Skeletal muscle cell (primary cell): ENCODE measurements around the gene EEPD1.

Experiments
- DNase-seq: peaks from one replicate; pipeline ENCODE4 v3.0.0-alpha.2; 2010; ENCODE audit warnings: low read depth
- H3K4me3 ChIP-seq: 2 replicates; pipeline ENCODE4 v1.5.1; 2011; ENCODE audit warnings: low read depth, mild to moderate bottlenecking, control low read depth, low read length, moderate library complexity

Gene EEPD1

DNA sequence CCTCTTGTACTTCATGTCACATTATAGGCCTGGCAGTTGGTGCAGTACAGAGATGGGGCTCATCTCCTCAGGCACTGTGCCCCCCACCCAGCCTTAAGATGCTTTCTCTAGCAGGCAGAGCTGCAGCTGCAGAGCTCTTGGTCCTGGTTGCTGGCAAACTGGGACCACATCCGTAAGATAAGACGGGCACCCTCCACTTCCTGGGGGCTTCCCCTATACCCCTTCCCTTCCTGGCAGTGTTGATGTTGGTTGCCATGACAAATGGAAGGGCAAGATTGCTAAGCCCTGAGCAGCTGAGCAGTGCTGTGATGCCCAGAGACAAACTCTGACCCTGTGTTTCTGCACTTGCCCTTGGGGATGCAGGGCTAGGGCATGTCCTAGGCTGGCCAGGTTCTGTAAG lies 133.2 kb downstream of the EEPD1 start:
- no peak for DNase-seq
- no peak overlapping the region for H3K4me3 ChIP-seq

DNA sequence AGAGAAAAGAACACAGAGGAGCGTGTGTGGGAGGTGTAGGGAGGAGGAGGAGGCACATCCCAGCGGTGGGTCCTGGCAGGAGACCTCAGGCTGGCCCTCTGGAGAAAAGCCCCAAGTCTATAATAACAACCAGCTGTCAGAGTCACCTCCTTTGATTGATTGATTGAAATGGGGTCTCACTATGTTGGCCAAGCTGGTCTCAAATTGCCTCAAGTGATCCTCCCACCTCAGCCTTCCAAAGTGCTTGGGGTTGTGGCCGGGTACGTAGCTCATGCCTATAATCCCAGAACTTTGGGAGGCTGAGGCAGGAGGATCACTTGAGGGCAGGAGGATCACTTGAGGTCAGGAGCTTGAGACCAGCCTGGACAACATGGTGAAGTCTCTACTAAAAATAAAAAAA lies 133.6 kb downstream of the EEPD1 start:
- no peak overlapping the region for H3K4me3 ChIP-seq
- DNase-seq: no peak

DNA sequence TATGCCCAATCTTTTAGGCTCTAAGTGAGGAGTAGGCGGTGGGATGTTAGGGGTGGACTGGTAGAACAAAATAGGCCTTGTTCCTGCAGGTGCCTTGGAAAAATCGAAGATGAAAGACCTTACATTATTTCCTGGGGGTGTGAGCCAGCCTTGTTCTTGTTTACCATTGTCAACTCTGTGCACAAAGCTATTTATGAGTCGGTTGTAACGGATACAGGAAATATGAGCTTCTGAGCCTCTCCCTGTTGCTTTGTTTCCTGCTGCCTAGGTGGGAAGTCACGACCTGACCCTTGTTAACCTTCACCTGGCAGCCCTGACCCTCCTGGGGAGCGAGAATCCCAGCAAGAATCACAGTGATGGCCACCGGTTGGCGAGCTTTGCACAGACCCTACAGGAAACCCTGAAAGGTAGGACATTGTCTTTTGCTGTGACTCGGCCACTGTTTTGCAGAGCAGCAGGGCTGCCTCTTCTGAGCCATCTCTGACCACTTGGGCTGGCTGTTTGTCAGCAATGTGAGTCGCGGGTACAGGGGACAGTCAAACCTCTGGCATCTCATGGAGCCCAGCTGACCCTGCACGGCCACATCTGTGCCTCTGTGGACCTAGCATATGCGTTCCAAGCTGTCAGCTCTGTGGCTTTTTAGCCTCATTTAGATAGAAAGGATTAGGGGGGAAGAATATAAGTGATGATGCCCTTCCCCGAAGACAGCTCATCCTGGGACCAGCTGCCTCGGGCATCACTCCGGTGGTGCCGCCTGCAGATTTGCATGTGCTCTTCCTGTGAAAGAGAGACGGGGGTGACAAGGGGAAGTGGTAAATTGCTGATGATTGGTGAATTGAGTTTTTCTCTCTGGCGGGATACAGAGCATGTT lies 134.6 kb downstream of the EEPD1 start:
- H3K4me3 ChIP-seq: no peak overlapping the region
- no peak for DNase-seq

GRCh38 chr7:36288501-36288900 lies 135.4 kb downstream of the EEPD1 start:
- DNase-seq: no peak
- H3K4me3 ChIP-seq: no peak overlapping the region

DNA sequence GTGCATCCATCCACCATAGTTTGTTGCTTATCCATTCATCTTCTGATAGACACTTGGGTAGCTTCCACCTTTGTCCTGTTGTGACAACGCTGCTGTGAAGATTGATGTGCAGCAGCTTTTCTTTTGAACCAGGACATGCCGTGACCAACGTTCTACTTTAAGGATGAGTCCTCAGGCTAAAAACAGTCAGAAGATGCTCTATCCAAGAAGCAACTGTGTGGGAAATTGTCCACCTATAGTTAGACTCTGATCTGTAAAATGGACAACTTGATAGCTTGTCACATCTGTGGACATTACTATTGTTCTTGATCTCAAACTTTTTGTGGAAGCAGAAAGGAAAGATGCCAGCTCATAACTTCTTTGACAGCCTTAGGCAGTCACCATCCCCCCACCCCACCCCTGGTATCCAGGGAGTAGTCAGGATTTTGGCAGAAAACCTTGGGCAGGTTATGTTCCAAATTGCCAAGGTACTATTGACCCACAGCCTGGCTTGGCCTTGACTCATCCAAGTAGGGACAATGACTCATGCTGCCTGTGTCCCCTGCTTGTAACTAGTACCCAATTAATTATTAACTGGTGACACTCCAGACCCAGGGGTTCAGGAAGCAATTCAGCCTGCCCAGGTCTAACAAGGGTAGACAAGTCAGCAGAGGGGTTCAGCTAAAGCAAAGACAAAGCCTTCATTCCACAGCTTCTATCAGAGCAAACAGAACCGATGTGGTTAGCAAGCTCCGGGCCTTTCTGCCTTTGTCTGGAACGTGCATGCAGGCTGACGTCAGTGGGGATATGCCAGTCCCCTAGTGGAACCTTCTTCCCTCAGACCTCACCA lies 137.0 kb downstream of the EEPD1 start:
- DNase-seq: no peak

GRCh38 chr7:36291387-36292316 lies 138.6 kb downstream of the EEPD1 start:
- H3K4me3 ChIP-seq: peak overlapping the region; percentile 40

More for the DNA sequence above, 137.0 kb downstream of the EEPD1 start:
- no peak overlapping the region for H3K4me3 ChIP-seq

DNA sequence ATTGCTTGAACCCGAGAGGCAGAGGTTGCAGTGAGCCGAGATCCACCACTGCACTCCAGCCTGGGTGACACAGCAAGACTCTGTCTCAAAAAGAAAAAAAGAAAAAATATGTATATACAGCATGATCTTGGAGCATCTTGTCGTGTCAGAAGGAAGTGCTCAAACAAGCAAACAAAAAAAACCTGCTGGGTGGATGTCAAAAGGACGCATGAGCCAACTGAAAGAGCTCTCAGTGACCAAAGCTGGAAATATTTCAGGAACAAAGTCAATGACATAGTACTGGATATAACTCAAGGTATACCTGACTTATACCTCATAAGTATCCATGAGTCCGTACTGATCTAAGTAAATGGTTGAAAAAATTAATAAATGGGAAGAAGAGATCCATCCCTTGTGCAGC lies 142.0 kb downstream of the EEPD1 start:
- no peak overlapping the region for H3K4me3 ChIP-seq
- DNase-seq: no peak

More at GRCh38 chr7:36291387-36292316, 138.6 kb downstream of the EEPD1 start:
- peak; percentile 48 for DNase-seq

DNA sequence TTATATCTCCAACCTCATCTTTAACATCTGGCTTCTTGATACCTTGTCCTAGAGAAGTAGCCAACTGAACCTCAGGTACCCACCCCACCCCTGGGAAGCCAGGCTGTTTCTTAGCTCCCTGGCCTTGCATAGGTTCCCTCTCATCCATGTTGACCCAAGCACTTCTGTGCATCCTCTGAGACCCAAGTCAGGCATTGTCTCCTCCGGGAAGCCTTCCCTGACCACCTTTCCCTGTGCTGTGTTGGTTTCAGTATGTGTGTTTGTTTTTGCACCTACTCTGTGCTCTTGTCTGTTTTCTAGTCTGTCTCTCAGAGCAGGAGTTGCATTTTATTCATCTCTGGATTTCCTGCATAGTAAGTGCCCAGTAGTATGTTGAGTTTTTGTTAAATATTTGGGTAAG lies 143.2 kb downstream of the EEPD1 start:
- no peak overlapping the region for H3K4me3 ChIP-seq
- DNase-seq: no peak

DNA sequence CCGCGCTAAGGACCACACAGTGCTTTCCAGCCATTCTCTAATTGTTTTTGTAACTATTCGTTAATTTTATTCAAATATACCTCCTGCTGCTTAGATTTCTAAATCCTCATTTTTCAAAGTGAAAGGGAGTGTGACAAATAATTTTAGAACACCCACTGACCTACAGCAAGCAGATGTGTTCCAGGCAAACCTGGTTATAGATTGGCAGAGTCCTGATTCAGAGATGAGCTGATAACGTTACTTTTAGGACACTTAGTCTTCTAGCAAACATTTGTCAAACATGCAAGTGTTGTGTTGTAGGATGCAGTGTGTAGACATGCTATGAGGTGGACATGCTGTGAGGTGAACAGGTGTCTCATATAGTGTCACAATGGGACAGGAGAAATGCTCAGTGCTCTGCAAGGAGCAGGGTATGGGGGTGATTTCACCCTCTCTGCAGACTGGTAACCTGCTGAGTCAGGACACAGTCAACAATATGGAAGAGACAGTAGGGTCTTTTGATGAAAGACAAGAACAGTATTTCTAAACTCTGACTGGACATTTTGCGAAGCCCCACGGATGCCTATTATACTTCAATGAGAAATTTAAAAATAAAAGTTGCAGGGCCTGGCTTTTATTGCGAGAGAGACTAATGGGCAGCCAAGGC lies 144.4 kb downstream of the EEPD1 start:
- no peak for DNase-seq
- no peak overlapping the region for H3K4me3 ChIP-seq

DNA sequence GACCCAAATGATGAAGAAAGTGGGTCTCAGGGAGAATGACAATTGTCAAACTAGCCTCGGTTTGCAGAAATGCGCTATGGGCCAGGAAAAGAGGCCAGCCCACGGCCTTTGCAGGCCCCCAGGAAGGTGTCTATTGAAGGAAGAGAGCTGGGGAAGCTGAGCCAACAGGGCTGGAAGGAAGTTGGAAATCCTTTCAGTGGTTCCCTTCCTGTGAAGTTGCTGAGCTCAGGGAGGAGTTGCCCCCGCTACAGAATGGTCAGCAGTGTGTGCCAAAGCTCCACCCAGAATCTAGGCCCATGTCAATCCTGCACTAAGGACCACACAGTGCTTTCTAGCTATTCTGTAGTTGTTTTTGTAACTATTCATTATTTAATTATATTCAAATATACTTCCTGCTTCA lies 145.1 kb downstream of the EEPD1 start:
- H3K4me3 ChIP-seq: no peak overlapping the region
- no peak for DNase-seq

DNA sequence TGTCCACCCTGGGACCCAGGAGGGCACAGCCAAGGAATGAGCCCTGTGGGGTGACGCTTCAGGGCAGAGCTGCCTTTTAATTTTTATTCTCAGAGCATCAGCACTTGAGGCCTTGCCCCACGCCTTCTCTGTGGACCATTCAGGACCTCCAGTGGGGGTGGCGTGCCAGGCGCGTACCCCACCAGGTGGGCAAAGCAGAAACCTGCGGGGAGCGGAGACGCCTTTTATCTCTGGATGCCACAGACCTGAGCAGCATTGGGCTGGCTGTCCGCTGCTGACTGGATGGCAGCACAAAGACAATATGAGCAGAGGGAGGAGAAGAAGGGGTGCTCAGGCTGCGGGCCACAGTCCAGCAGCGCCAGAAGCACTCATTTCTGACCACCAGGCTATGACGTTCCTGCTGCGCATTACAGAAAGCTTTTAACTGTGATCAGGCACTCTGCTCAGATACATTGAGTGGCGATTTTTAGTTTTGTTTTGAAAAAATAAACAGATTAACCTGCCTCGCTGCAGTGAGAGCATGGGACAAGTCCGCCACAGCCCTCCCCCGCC lies 146.2 kb downstream of the EEPD1 start:
- no peak for DNase-seq
- H3K4me3 ChIP-seq: no peak overlapping the region

GRCh38 chr7:36299823-36300341 lies 146.8 kb downstream of the EEPD1 start:
- no peak overlapping the region for H3K4me3 ChIP-seq
- DNase-seq: no peak

- no peak overlapping the region for H3K4me3 ChIP-seq
- no peak for DNase-seq
Observed at GRCh38 chr7:36300696-36301350, 147.8 kb downstream of the EEPD1 start.

DNA sequence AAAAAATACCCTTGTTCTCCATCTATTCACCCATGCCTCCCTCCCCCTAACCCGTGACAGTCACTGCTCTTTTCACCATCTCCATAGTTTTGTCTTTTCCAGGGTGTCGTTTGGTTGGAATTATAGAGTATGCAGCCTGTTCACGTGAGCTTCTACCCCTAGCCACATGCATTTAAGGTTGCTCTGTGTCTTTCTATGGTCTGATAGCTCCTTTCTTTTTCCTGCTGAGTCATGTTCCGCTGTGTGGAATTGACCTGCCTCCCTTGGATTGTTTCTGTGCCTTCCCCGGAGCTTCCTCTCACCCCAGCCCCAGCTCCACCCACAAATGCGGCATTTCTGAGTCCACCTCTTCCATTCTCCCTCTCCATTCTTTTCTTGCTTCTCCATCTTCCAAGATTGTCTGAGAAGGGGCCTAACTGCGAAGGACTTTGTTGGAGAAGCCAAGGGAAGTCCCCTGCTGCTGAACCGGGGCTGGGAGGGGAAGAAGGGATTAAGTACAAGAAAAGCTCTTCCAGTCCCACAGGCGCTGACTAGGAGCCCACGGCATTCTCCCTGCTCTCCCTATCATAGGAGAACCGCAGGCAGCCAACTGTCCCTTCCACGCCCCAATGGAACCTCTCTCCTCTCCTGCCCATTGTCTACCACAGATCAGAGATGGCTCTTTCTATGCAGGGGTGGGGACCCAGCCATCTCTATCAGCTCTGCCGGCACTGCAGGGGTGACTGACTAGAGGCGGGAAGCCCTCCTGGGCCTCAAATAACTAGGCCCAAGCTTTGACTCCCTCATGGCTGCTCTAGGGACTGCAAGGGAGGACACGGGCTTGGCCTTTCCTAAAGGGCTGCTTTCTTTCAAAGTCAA lies 149.1 kb downstream of the EEPD1 start:
- no peak for DNase-seq
- H3K4me3 ChIP-seq: no peak overlapping the region

DNA sequence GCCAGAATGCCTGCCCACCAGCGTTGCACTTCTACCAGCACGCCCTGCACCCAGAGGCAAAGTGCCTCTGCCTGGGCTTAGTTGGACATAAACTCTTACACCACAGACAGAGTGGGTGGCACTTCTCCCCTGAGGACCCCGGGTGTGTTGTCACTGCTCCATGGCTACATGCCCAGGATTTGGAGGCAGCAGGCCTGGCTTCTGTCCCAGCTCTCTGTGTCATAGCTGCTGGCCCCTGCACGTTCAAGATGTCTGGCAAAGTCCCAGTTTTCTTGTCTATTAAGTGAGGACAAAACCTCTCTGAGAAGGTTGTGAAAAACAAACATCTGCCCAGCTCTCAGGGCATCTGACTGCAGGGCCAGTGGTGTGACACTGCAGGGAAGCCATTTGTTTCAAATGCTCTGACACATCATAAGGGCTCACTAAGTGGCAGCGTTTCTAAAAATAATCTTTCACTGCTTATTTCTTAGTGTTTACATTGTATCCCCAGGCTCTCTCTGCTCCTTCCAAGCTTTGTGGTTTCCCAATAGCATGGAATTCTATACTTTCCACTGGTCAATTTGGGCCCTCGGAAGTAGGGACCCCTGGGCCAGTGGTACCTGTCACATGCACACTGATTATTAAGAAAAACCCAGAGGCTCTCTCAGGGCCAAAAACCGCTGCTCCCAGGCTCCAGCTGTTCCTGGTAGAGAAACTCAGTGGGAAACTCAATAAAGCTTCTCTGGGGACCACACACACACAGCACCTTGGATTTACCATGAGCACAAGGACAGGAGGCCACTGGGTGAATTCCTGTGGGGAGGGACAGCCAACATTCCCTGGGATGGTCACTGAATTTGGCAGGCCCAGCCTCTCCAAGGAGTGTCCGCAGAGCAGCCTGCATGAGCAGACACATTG lies 150.4 kb downstream of the EEPD1 start:
- no peak overlapping the region for H3K4me3 ChIP-seq
- peak; percentile 91 for DNase-seq

DNA sequence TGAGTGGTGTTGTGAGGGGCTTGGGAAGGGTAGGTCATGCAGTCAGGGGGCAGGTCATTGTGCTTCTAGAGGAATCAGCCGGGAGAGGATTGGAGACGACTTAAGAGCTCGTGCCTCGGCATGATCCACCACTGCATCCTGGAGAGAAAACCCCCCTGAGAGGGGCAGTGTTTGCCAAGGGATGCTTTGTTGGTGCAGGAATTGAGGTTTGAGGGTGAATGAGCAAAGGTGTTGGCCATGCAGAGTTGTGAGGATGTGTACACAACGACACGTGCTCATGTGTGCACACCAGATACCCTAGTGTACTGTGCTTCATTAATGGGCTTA lies 151.0 kb downstream of the EEPD1 start:
- no peak for DNase-seq
- H3K4me3 ChIP-seq: no peak overlapping the region
